CD4-positive, alpha-beta T cell treated with Interleukin-15 for 4 hours (primary cell): ENCODE measurements around the gene ATRX.
"Not testable (repeated sequence)": the region's sequence is repeated elsewhere in the genome, so short reads cannot be mapped to it uniquely, and the experiment has no call there.

Experiments
- DNase-seq: peaks from one replicate; pipeline ENCODE4 v3.0.0-alpha.2; 2020; ENCODE audit warnings: low spot score

Gene ATRX

GRCh38 chrX:77731821-77732419 lies 54.1 kb downstream of the ATRX start:
- DNase-seq = no peak

GRCh38 chrX:77726095-77726494 lies 59.9 kb downstream of the ATRX start:
- DNase-seq = not testable (repeated sequence)

- DNase-seq = no peak
These were observed 62.3 kb downstream of the ATRX start for GRCh38 chrX:77723681-77724080.

GRCh38 chrX:77719388-77719787 lies 66.6 kb downstream of the ATRX start:
- DNase-seq = no peak

GRCh38 chrX:77704881-77705280 lies 81.1 kb downstream of the ATRX start:
- DNase-seq = no peak

GRCh38 chrX:77698242-77698641 lies 87.8 kb downstream of the ATRX start:
- DNase-seq = no peak

- no peak for DNase-seq
These were observed 91.5 kb downstream of the ATRX start for GRCh38 chrX:77694491-77694890.

- no peak for DNase-seq
These were observed 92.4 kb downstream of the ATRX start for GRCh38 chrX:77693594-77693993.

- no peak for DNase-seq
These were observed 94.1 kb downstream of the ATRX start for GRCh38 chrX:77691916-77692315.

GRCh38 chrX:77689376-77689775 lies 96.6 kb downstream of the ATRX start:
- no peak for DNase-seq

- DNase-seq = not testable (repeated sequence)
These were observed 100.3 kb downstream of the ATRX start for GRCh38 chrX:77685683-77686082.

- DNase-seq = no peak
These were observed 106.9 kb downstream of the ATRX start for GRCh38 chrX:77679144-77679543.

- DNase-seq = no peak
These were observed 110.0 kb downstream of the ATRX start for GRCh38 chrX:77675986-77676385.

GRCh38 chrX:77668391-77669237 lies 117.4 kb downstream of the ATRX start:
- no peak for DNase-seq

- no peak for DNase-seq
These were observed 127.1 kb downstream of the ATRX start for GRCh38 chrX:77658886-77659285.

- DNase-seq = no peak
These were observed 133.9 kb downstream of the ATRX start for GRCh38 chrX:77652095-77652494.

GRCh38 chrX:77640702-77641101 lies 145.3 kb downstream of the ATRX start:
- no peak for DNase-seq

- no peak for DNase-seq
These were observed 146.2 kb downstream of the ATRX start for GRCh38 chrX:77639820-77640219.

- no peak for DNase-seq
These were observed 147.6 kb downstream of the ATRX start for GRCh38 chrX:77638397-77638796.

GRCh38 chrX:77635373-77635772 lies 150.6 kb downstream of the ATRX start:
- DNase-seq = no peak

GRCh38 chrX:77628294-77629025 lies 157.6 kb downstream of the ATRX start:
- DNase-seq = no peak

GRCh38 chrX:77622672-77623071 lies 163.3 kb downstream of the ATRX start:
- DNase-seq = no peak

GRCh38 chrX:77622233-77622632 lies 163.8 kb downstream of the ATRX start:
- no peak for DNase-seq
